GM18870 (cell line): ENCODE measurements around the gene ERBB4.
"Not testable (repeated sequence)": the region's sequence is repeated elsewhere in the genome, so short reads cannot be mapped to it uniquely, and the experiment has no call there.

Experiments
- ATAC-seq: cut with Tn5 transposase; IDR thresholded peaks from one replicate; pipeline ENCODE4 v1.9.1; 2021; ENCODE audit warnings: moderate library complexity; ENCODE audit not compliant: unreplicated experiment

Gene ERBB4

GRCh38 chr2:212227755-212228154, 310.8 kb downstream of the ERBB4 start:
- ATAC-seq = no peak

GRCh38 chr2:212226114-212226513, 312.5 kb downstream of the ERBB4 start:
- no peak for ATAC-seq

- no peak for ATAC-seq
These were observed 314.9 kb downstream of the ERBB4 start for GRCh38 chr2:212223696-212224095.

DNA sequence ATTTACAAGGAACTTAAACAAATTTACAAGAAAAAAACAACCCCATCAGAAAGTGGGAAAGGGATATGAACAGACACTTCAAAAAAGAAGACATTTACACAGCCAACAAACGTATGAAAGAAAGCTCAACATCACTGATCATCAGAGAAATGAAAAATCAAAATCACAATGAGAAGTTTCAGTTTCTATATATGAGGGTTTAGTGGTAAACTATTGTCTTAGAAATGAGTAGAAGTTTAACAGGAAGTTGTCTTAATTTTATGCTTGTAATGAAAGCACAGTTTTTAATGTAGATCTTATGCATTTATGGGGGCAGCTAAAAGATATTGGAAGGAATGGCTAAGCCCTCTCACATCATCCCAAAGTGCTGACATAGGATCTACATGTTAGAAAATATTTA, 325.4 kb downstream of the ERBB4 start:
- ATAC-seq = peak; percentile 82

- ATAC-seq = no peak
These were observed 330.1 kb downstream of the ERBB4 start for GRCh38 chr2:212208467-212208866.

DNA sequence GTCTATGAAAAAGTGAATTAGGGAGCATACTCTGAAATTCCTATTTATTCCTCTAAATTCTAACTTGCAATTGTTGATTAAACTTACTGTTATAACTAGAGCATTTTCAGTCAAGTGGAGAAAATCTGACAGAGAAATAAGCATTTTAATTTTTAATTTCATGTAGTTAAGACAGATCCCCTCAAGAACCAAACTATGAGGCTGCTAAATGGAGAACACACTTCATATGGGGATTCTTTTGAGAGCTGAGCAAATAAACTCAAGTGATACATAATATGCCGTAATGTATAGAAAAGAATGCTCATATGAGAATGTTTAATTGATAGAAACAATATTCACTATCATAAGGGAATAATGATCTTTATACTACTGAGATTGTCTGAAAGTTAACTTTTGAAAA, 340.8 kb downstream of the ERBB4 start:
- no peak for ATAC-seq

DNA sequence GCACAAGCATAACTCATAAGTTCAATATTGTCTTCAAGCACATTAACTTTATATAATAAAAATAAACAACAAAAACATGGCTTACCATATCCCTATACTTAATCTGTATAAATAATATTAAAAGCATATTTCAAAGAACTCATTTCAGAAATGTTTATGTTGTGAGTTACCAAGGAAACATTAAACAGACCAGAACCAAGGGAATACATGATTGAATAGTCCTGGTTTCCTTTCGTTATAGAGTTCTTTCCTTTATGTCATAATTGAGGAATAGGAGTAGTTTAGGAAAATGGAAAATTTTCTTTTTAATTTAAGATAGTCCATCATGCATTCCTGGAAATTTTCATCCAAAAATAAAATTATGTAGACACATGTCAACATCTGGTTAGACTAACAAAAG, 343.0 kb downstream of the ERBB4 start:
- ATAC-seq = no peak

GRCh38 chr2:212194396-212194795, 344.2 kb downstream of the ERBB4 start:
- ATAC-seq = no peak

DNA sequence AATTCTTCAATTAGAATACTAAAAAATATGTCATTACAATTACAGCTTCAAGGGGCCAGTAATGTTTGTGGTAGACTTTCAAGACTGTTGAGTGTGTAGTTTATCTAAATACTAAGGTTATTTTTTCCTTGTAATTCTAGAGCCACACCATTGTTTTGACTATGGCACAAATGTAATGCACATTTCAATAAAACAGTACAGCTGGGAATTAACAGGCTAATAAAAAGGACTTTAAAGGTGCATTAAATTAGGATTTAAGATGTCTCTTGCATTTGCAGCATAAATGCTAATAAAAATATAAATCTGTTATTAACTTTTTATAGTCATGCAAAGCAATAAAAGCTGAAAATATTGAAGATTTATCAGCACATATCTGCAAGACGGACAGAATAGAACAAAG, 344.8 kb downstream of the ERBB4 start:
- ATAC-seq = no peak

GRCh38 chr2:212193056-212193455, 345.5 kb downstream of the ERBB4 start:
- ATAC-seq = no peak

GRCh38 chr2:212191438-212191837, 347.2 kb downstream of the ERBB4 start:
- ATAC-seq = not testable (repeated sequence)

DNA sequence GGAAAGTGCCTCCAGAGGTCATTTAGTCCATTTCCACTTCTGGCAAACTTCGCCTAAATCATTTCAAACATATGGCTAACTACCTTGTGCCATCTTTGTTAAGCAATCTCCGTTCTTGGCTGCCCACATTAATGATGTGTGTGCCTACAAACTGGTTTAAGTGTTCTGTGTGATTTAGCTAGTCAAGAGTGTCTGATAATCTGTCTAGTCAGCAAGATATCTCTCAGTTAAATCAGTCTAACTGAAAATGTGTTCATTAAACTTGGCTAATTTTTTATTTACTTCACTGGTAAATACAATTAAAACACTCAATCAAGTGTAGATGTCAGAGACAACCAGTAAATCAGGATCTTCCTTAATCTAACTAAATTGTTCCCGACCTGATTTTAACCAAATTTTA, 352.4 kb downstream of the ERBB4 start:
- no peak for ATAC-seq

GRCh38 chr2:212181646-212182045, 357.0 kb downstream of the ERBB4 start:
- ATAC-seq = no peak

GRCh38 chr2:212180408-212181083, 358.1 kb downstream of the ERBB4 start:
- no peak for ATAC-seq

GRCh38 chr2:212177724-212178123, 360.9 kb downstream of the ERBB4 start:
- ATAC-seq = no peak

DNA sequence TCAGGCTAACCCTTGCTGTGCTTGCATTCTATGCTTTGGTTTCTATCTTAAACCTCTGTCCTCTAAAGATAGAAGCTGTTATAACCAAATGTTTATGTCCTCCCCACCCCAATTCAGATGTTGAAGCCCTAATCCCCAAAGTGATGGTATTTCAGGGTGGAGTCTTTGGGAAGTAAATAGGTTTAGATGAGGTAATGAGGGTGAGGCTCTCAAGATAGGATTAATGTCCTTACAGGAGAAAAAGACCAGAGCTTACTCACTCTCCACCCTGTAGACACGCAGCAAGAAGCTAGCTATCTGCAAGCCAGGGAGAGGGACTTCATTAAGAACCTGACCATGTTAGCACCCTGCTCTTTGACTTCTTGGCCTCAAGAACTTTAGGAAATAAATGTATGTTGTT, 362.5 kb downstream of the ERBB4 start:
- no peak for ATAC-seq

DNA sequence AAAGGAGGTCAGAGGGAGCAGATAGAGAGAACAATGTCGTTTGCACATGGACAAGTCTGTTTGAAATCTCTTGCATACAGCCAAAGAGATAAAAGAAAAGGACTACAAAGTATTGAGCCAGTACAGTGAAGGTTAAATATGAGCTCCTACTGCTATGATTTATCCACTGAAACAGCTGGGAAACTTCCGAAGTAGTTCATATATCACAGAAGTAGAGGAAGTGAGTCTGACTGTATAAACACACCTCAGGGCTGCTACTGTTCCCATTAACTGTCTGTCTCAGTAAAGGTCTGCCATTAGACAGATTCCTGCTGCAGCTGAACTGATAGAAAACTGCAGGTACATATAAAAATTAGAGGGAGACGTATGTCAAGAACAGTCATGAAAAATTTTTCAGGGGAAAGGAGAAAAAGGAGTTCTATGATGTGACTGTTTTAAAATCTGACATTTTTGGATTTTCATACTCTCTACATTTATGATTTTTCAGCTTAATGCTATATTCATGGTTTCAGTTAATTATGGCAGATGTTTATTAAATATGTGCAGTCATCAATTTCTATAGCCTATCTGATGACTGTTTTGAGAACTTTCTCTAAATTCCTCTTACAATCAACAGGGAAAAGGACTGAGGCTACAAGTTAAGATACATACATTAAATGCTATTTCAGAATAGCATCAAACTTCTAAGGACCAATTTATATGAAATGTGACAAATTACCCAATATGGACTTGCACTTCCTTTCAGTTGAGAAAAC, 364.7 kb downstream of the ERBB4 start:
- ATAC-seq = no peak

DNA sequence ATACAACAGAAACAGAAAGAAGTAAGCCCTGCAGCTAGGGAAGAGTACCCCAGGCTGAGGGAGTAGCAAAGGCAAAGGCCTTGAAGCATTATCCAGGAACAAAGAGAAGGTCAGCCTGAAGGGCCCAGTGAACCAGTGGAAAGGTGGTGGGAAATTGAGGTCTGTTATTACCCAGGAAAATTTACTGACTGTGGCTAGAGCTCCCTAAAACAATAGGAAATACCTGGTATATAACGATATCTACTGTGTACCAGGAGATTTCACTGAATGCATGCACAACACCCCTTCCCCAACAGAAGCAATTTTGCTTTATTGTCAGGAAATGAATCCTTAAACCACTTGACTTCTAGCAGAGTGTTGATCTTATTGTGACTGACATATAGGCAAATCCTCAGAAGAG, 365.3 kb downstream of the ERBB4 start:
- no peak for ATAC-seq

DNA sequence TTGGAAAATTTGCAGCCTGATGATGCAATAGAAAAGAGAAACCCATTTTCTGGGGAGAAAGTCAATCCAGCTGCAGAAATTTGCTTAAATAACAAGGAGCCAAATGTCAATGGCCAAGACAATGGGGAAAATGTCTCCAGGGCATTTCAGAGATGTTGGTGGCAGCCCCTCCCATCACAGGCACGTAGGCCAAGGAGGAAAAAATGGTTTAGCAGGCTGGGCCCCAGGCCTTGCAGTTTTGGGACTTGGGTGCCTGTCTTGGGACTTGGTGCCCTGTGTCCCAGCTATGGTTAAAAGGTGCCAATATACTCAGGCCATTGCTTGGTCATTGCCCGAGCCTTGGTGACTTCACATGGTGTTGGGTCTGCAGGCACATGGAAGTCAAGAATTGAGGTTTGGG, 368.2 kb downstream of the ERBB4 start:
- no peak for ATAC-seq

DNA sequence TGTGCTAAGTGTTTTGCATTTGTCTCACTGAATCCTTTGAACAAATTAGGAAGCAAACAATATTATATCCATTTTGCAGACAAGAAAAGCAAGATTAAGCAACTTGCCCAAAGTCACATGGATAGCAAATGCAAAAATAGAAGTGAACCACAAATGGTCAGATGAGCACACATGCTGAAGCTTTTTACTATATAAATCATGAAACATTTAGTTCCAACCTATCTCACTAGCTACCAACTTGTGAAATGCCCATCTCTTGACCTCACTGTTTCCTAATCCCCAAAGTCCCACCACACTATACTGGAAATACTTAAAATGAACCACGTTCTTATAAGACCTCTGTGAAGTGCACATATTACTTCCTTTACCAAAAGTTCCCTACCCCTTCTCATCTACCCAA, 380.5 kb downstream of the ERBB4 start:
- ATAC-seq = no peak

DNA sequence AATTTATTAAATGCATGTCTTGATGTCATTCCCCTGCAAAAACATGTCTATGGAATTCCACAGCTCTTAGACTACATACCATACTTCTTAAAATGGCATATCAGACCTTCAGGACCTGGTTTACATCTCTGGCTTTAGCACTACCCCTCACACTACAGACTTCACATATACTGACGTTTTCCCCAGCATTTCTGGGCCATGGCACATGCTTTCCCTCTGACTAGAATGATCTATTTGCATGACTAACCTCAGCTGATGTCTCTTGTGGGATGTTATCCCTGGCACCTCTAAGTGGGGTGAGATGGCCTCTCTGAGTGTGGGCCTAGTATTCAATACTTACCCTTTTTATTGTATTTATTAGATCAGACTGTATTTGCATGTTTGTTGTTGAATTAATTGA, 381.6 kb downstream of the ERBB4 start:
- no peak for ATAC-seq

DNA sequence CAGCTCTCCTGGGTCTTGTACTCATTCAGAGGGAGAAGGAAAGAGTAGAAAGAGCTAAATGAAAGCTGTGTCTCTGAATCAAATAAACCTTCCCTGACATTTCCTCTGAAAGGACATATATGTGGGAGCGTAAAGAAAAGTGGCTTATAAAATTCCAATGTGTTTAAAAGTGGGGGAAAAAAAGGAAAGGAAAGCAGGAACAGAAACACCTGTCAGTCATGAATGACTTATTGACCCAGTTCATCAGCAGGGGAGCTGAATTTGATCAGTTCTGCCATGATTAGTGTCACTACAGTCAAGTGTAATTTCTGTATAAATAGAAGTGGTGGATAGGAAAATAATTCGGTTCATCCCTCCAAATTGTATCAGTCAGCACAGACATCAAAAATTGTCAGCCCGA, 382.5 kb downstream of the ERBB4 start:
- ATAC-seq = no peak

DNA sequence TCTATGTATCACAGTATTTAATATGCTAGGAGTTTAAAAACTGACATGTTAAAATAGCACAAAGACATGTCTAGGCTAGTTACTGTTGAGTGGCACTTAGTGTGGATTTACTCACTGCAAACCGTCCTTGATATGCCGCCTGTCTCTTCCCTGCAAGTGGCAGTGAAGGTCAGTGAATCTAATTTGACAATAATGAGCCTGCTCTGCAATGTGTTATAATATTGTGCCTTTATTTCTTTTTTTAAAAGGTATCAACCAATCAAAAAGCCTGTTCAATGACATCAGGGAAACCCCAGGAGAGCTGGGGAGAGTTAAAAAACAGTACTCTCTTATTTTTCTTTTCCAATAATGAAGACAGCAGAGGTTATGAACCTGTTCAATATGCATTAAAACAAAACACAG, 384.1 kb downstream of the ERBB4 start:
- ATAC-seq = no peak
